GM23248 (cell line): Measurements from ENCODE around the gene TRAPPC5. TPM values are rescaled to one million over a fixed set of nuclear protein-coding genes. Genes with fewer than 3 reads are reported as not detected.

Source experiments
- DNase-seq: peaks from one replicate; pipeline ENCODE4 v3.0.0-alpha.2; 2015
- H2AFZ ChIP-seq: fragments of 200-600 bp; sonication (generic); 2 replicates; pipeline ENCODE4 v1.6.1; 2016; ENCODE audit warnings: antibody characterized with exemption
- H3F3A ChIP-seq: fragments of 200-600 bp; sonication (generic); 2 replicates; pipeline ENCODE4 v1.6.1; 2016; ENCODE audit warnings: mild to moderate bottlenecking, antibody characterized with exemption, mixed run types; ENCODE audit not compliant: insufficient read depth
- H3K27ac ChIP-seq: fragments of 200-600 bp; sonication (generic); 2 replicates; pipeline ENCODE4 v1.5.1; 2016; ENCODE audit warnings: mild to moderate bottlenecking
- H3K27me3 ChIP-seq: fragments of 200-600 bp; sonication (generic); replicated peaks from 2 replicates; pipeline ENCODE4 v1.6.1; 2016; ENCODE audit warnings: mild to moderate bottlenecking; ENCODE audit not compliant: insufficient read depth
- H3K36me3 ChIP-seq: fragments of 200-600 bp; sonication (generic); 2 replicates; pipeline ENCODE4 v1.6.1; 2016; ENCODE audit warnings: low read depth, mild to moderate bottlenecking
- H3K4me1 ChIP-seq: fragments of 200-600 bp; sonication (generic); 2 replicates; pipeline ENCODE4 v1.6.1; 2016; ENCODE audit warnings: mild to moderate bottlenecking; ENCODE audit not compliant: insufficient read depth
- H3K4me2 ChIP-seq: fragments of 200-600 bp; sonication (generic); one replicate; pipeline ENCODE4 v1.6.1; 2016; ENCODE audit warnings: mild to moderate bottlenecking; ENCODE audit not compliant: unreplicated experiment
- H3K4me3 ChIP-seq: fragments of 200-600 bp; sonication (generic); 2 replicates; pipeline ENCODE4 v1.5.1; 2016; ENCODE audit warnings: mild to moderate bottlenecking
- H3K79me2 ChIP-seq: fragments of 200-600 bp; sonication (generic); 2 replicates; pipeline ENCODE4 v1.6.1; 2016; ENCODE audit warnings: mild to moderate bottlenecking; ENCODE audit not compliant: insufficient read depth
- H3K9ac ChIP-seq: fragments of 200-600 bp; sonication (generic); 2 replicates; pipeline ENCODE4 v1.6.1; 2016; ENCODE audit warnings: mild to moderate bottlenecking
- H3K9me2 ChIP-seq: fragments of 200-600 bp; sonication (generic); 2 replicates; pipeline ENCODE4 v1.6.1; 2016; ENCODE audit warnings: mixed run types, mild to moderate bottlenecking, moderate library complexity; ENCODE audit not compliant: insufficient read depth
- H3K9me3 ChIP-seq: fragments of 200-600 bp; sonication (generic); one replicate; pipeline ENCODE4 v1.6.1; 2017; ENCODE audit warnings: low read depth
- H4K20me1 ChIP-seq: fragments of 200-600 bp; sonication (generic); 2 replicates; pipeline ENCODE4 v1.6.0; 2016; ENCODE audit not compliant: insufficient read depth
- EZH2 ChIP-seq: fragments of 200-600 bp; sonication (generic); IDR thresholded peaks from 2 replicates; pipeline ENCODE4 v1.6.1; 2018; ENCODE audit warnings: antibody characterized with exemption, mild to moderate bottlenecking; ENCODE audit not compliant: insufficient read depth, poor library complexity, severe bottlenecking
- EZH2phosphoT487 ChIP-seq: fragments of 200-600 bp; sonication (generic); IDR thresholded peaks from 2 replicates; pipeline ENCODE4 v1.6.1; 2018; ENCODE audit warnings: antibody characterized with exemption, moderate library complexity, mild to moderate bottlenecking, low read depth; ENCODE audit not compliant: insufficient read depth
- WGBS, 2 experiments: methylation state at CpG; one replicate each; pipeline ENCODE4 v1.1.6; 2015 to 2017; ENCODE audit warnings: low lambda C conversion rate in 2 of 2, low coverage in 1 of 2; ENCODE audit errors: missing lambda C conversion rate in 2 of 2; 5-methylcytosine and 5-hydroxymethylcytosine counted together
- in situ Hi-C: fragments of 300-500 bp; cut with MboI; formaldehyde crosslinking; loops from 2 replicates; pipeline ENCODE4 v1.15.0; 2020
- polyA plus RNA-seq: library from polyadenylated mRNA; unstranded; fragments of >200 nt; fragmentation: Nextera tagmentation; extraction: Ambion mirVana; gene quantifications from 2 replicates; pipeline ENCODE4 v1.2.1, GENCODE V29; 2016
- total RNA-seq: library from RNA; depleted of rRNA; stranded (reverse); fragments of >200 nt; shearing (Covaris generic); gene quantifications from 2 replicates; pipeline ENCODE4 v1.2.3, GENCODE V29; 2014

TRAPPC5 gene
- total and polyA plus RNA-seq, 2 experiments from 2014 or later: 68.1 to 207 TPM

DNA sequence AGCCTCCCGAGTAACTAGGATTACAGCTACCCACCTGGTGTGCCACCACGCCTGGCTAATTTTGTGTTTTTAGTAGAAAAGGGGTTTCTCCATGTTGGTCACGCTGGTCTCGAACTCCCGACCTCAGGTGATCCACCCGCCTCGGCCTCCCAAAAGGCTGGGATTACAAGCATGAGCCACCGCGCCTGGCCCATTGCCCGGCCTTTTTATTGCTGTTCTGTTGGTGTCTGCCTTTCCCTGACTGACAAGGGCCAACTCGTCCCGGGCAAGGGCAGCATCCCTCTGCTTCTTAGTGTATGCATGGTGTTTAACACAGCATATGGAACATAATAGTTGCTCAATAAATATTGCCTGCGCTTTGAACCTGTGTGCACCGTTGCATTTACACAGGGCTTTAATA lies 18.0 kb upstream of the TRAPPC5 start:
- Histone ChIP-seq H3K9me3 (no peaks in the 10 kb centered on the region), H3K27ac (no peak overlapping the region), H4K20me1 (no peaks in the 10 kb centered on the region), H3K4me1 (no peaks in the 10 kb centered on the region), H3K79me2 (no peaks in the 10 kb centered on the region), H3K9me2 (no peaks in the 10 kb centered on the region), H3F3A (no peaks in the 10 kb centered on the region), H3K36me3 (no peaks in the 10 kb centered on the region), H3K9ac (no peak overlapping the region), H3K4me2 (no peak overlapping the region), H2AFZ (no peak overlapping the region), H3K27me3 (peaks cover 27% of the 10 kb centered on the region), H3K4me3 (no peak overlapping the region)
- WGBS, 2 experiments: 46 to 53% methylated on average over 14 of the region's 14 CpGs
- in situ Hi-C loops: no loop called here
- no peak for TF ChIP-seq EZH2phosphoT487
- TF ChIP-seq EZH2: no peak
- DNase-seq: no peak

DNA sequence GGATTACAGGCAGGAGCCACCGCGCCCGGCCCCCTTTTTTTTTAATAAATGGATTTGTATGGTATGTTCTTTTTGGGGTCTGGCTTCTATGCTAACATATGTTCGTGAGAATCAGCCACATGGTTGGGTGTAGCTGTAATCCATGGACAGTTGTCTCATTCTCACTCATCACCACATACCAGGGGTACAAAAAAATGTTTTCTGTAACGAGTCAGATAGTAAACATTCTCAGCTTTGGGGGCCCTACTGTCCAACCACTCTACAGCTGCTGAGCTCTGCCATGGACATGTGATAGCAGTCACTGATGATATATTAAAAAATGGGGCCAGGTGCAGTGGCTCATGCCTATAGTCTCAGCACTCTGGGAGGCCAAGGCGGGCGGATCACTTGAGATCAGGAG lies 16.9 kb upstream of the TRAPPC5 start:
- DNase-seq: peak; percentile 9
- Histone ChIP-seq H3K36me3 (no peaks in the 10 kb centered on the region), H2AFZ (no peak overlapping the region), H3K27me3 (peaks cover 21% of the 10 kb centered on the region), H3K4me2 (no peak overlapping the region), H3K9me2 (no peaks in the 10 kb centered on the region), H3K79me2 (no peaks in the 10 kb centered on the region), H3K9ac (no peak overlapping the region), H3K4me1 (no peaks in the 10 kb centered on the region), H3K4me3 (no peak overlapping the region), H3K27ac (no peak overlapping the region), H3F3A (no peaks in the 10 kb centered on the region), H4K20me1 (no peaks in the 10 kb centered on the region), H3K9me3 (no peaks in the 10 kb centered on the region)
- TF ChIP-seq EZH2phosphoT487: no peak
- TF ChIP-seq EZH2: no peak
- in situ Hi-C loops: no loop called here
- 11 to 13% methylated on average over 7 of the region's 7 CpGs for WGBS, 2 experiments

DNA sequence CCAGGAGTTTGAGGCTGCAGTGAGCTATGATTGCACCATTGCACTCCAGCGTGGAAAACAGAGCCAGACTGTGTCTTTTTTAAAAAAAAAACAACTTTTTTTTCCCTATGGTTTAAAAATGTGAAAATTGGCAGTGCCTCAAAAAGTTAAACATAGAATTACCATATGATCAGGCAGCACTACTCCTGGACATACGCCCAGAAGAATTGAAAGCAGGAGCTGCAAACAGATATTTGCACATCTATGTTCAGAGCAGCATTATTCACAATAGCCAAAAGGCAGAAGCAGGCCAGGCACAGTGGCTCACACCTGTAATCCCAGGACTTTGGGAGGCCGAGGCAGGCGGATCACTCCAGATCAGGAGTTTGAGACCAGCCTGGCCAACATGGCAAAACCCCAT lies 15.6 kb upstream of the TRAPPC5 start:
- Histone ChIP-seq H3K27me3 (peaks cover 13% of the 10 kb centered on the region), H3K4me2 (no peak overlapping the region)

DNA sequence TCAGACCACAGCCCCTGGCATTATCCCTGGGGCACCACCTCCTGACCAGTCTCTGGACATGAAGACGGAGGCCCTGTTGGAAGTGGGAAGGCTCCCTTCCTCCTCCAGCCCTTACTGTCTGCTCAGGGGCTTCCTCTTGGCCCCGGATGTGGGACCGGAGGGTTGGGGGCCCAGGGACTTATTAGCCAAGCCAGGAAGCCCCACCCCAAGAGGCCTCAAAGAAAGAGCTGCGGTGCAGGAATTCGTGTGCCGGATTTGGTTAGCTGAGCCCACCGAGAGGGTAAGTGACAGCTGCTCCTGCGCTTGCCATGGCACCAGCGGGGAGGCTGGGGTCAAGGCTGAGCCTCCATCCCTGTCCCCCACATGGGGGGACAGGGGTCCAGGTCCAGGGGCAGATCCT lies 11.8 kb upstream of the TRAPPC5 start, which contains the start of gene RETN:
RETN (plus strand) TSS at position 208 of the 400 bp plus-strand sequence. CDS start 278 bp downstream, outside the sequence.
- Histone ChIP-seq H3K27me3 (peaks cover 6% of the 10 kb centered on the region), H3K9me3 (no peaks in the 10 kb centered on the region), H3K9ac (no peak within 1 kb of the TSS), H3F3A (no peaks in the 10 kb centered on the region), H2AFZ (no peak within 1 kb of the TSS), H3K4me3 (no peak within 1 kb of the TSS), H3K27ac (no peak within 1 kb of the TSS), H3K36me3 (no peaks in the 10 kb centered on the region), H3K4me1 (no peaks in the 10 kb centered on the region), H3K79me2 (no peaks in the 10 kb centered on the region), H3K4me2 (no peak within 1 kb of the TSS), H3K9me2 (no peaks in the 10 kb centered on the region), H4K20me1 (no peaks in the 10 kb centered on the region)
- no peak for TF ChIP-seq EZH2phosphoT487
- TF ChIP-seq EZH2: no peak
- in situ Hi-C loops: no loop called here
- DNase-seq: no peak
- 58 to 59% methylated on average over 7 to 9 of the region's 9 CpGs for WGBS, 2 experiments

More for the DNA sequence above, 15.6 kb upstream of the TRAPPC5 start:
- in situ Hi-C loops: no loop called here
- H3K9me3 ChIP-seq: no peaks in the 10 kb centered on the region
- H2AFZ ChIP-seq: no peak overlapping the region
- no peak overlapping the region for H3K27ac ChIP-seq
- peak; percentile 26 for DNase-seq
- no peaks in the 10 kb centered on the region for H3K36me3 ChIP-seq
- H3K4me3 ChIP-seq: no peak overlapping the region
- TF ChIP-seq EZH2 (no peak), EZH2phosphoT487 (no peak)
- no peaks in the 10 kb centered on the region for H3K79me2 ChIP-seq
- no peaks in the 10 kb centered on the region for H3F3A ChIP-seq
- no peaks in the 10 kb centered on the region for H4K20me1 ChIP-seq
- no peak overlapping the region for H3K9ac ChIP-seq
- no peaks in the 10 kb centered on the region for H3K9me2 ChIP-seq
- no peaks in the 10 kb centered on the region for H3K4me1 ChIP-seq
- 11 to 16% methylated on average over 4 of the region's 4 CpGs for WGBS, 2 experiments

DNA sequence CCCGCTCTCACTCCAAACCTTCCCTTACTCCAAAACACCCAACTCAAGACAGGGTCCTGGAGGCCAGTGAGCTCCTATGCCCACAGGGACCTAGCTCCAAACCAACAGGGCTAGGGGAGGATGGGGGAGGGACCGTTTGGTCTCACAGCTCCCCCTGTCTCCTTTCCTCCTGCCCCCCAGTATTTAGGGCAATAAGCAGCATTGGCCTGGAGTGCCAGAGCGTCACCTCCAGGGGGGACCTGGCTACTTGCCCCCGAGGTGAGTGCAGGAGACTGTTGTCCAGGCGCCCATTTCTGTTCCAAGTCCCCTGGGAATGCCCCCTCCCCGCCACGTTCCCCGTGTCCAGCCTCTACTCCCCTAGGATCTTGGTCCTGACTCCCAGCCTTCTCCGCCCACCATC lies 11.0 kb upstream of the TRAPPC5 start:
- in situ Hi-C loops: loop anchor here (10.0 kb wide), 1 partner anchor 105 kb away; no protein-coding TSS in a partner anchor
- 32 to 44% methylated on average over 5 to 9 of the region's 9 CpGs for WGBS, 2 experiments
- H3K4me1 ChIP-seq: no peaks in the 10 kb centered on the region

More for the DNA sequence above, 11.0 kb upstream of the TRAPPC5 start:
- H3K36me3 ChIP-seq: no peaks in the 10 kb centered on the region
- no peak overlapping the region for H2AFZ ChIP-seq
- H3K9me2 ChIP-seq: no peaks in the 10 kb centered on the region
- no peak overlapping the region for H3K27ac ChIP-seq
- H3K79me2 ChIP-seq: no peaks in the 10 kb centered on the region
- peaks cover 6% of the 10 kb centered on the region for H3K27me3 ChIP-seq
- no peaks in the 10 kb centered on the region for H4K20me1 ChIP-seq
- H3K9ac ChIP-seq: no peak overlapping the region
- no peak overlapping the region for H3K4me2 ChIP-seq
- TF ChIP-seq EZH2phosphoT487 (no peak), EZH2 (no peak)
- DNase-seq: no peak
- no peak overlapping the region for H3K4me3 ChIP-seq
- H3K9me3 ChIP-seq: no peaks in the 10 kb centered on the region
- no peaks in the 10 kb centered on the region for H3F3A ChIP-seq
